GM21423 (cell line): Measurements from ENCODE around the gene NSD1.

ENCODE experiments used
- ATAC-seq: cut with Tn5 transposase; IDR thresholded peaks from one replicate; pipeline ENCODE4 v1.9.1; 2021; ENCODE audit warnings: mild to moderate bottlenecking, moderate library complexity; ENCODE audit not compliant: unreplicated experiment

NSD1 gene

DNA sequence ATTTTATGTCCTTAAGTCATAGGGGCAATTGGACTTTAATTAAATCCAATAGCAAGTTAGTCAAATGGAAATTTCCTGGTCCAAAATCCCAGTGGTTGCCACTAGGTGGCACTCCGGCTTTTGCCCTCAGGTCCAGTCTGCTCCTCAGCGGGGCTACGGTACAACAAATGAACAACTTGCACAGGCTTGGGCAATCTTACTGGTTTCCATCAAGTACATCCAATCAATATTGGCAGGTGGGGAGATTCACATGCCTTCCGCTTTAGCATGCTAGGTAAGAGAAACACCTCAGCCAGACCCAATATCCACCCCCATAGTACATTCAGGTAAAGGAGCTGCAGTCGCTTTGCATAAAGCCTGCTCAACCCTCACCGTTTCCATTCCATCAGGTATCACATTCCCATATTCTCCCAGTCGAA lies 184.4 kb downstream of the NSD1 start:
- ATAC-seq, result no peak

DNA sequence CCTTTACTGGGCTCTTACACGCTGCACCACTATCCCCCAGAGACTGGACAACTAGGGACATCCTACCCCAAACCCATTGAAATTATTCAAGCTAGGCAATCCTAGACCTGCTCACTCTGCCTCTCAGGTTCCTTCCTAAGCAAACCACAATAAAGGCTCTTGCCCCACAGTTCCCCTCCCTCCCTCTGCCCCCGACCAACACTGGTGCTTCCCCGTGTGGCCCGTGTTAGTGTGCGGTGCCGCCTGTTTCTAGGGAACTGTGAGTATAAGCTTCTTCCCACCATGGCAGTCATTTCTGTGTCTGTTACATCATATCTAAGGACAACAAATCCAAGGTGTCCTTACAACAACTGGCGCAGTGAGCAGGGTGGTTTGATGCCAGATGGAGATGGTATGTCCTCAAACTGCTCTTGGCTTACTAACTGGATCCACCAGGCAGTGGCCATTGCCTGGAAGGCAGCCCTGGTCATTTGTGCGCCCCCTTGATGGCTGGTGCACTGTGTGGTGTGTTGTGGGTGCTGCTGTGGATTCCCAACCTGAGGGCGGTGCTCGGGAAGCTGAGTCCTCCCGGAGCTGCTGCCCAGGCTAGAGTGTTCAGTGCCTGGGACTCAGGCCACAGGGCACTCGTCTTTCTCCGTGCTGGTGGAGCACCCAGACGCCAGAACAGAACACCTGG lies 186.5 kb downstream of the NSD1 start:
- no peak for ATAC-seq

DNA sequence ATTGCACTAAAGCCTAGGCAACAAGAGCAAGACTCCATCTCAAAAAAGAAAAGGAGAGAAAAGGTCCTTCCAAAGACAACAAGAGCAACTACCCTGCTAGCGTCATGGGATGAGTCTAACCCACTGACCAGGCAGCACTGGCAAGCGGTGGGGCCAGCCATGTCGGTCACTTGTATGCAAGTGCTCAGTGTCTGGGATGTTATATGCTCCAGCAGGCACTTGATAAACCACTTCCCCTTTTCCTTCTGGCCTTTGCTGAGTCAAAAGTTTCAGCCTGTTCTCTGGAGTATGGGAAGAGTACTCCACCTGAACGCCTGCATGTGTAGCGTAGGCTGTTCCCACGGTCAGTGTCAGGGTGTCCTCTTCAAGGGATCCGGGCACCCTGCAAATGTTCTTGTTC lies 187.3 kb downstream of the NSD1 start:
- ATAC-seq, result no peak

DNA sequence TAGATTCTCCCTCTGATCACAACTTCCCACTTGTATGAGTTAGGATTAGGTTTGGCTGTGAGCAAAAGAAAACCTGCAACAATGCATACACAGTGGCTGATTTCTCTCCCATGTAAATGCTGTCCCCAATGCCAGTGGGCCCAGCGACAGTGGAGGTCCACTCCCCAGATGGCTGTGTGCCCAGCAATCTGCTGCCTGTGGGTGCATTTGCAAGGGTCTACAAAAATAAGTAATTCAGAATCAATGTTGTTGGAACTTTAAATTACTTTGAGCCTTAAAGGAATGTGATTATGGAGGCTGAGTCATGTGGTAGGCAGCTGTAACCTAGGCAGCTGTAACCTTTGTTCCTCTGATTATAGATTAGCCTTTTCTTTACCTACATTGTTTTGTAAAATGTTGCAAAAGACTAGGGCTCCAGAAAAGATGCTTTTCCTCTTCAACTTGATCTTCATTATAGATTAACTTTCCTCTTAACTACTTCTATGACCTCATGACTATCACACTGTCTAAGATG lies 192.4 kb downstream of the NSD1 start:
- no peak for ATAC-seq

DNA sequence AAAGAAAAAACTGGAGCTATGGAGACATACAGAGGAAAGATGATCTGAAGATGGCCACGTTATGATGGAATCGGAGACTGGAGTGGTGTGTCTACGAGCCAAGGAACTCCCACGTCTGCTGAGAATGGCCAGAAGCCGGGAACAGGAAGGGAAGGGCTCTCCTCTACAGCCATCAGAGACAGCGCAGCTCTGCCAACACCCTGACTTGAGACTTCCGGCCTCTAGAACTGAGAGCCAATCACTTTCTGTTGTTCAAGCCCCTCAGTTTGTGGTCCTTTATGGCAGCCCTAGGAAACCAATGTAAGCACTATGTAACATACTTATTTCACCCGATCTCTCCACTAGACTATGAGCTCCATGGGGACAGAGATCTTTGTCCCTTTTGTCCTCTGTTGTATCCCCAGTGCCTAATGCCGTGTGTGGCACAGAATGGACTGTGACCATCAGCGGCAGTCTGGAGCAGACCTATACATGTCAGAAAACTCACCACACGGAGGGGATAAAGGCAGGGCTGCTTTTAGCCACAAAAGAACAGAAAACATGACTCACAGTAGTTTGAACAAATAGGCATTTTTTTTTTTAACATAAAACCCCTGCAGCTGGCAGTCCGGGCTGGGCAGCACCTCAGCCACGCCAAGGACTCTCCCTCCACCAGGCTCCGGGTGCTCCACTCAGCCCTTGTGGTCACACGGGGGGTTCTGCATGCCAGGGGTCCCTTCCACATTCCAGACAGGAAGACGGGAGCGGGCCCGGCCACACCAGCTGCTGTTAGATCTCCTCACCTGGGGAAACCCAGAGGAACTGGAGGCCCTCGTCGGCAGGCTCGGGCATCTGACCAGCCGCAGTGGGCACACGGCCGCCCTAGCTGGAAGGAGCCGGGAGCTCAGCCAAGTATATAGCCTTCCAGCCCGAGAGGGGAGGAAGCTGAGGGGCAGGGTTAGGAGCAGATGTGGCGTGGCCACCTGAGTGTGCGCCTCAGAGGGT lies 194.3 kb downstream of the NSD1 start:
- no peak for ATAC-seq

DNA sequence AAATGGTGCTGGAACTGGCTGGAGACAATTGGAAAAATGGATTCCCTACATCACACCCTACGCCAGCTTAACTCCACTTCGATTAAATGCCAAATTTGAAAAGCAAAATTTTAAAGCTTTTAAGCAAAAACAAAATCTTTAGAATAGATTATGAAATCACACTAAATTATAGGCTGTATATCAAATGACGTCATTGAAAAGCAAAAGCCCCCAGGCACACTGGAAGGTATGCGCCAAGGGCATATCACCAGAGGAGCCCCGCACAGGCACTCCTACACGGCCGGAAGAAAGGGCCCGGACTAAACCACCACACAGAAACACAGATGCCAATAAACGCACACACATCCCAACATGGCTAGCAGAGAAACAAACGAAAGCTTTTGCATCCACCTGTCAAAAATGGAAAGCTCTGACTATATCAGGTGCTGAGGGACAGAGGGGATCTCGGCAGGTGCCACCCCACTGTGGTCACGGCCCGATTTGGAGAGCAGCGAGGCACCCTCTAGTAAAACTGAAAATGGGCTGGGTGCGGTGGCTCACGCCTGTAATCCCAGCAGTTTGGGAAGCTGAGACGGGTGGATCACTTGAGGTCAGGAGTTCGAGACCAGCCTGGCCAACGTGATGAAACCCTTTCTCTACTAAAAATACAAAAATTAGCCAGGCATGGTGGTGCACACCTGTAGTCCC lies 195.1 kb downstream of the NSD1 start:
- ATAC-seq, result no peak

DNA sequence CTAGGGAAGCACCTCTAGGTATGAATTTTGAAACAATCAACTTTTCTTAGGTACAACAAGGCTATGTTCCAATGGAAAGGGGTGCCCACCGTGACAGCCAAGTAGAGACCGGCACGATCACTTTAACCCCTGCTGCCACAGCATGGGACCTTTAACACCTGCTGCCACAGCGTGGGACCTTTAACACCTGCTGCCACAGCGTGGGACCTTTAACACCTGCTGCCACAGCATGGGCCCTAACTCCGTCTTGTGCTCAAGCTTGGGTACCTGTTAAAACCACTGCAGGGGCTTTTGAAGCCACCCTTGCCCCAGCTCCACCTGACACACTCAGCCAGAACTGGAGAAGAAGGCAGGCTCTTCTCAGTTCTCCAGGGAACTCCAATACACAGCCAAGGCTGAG lies 196.3 kb downstream of the NSD1 start:
- ATAC-seq, result no peak

GRCh38 chr5:177330991-177331842 lies 197.6 kb downstream of the NSD1 start:
- no peak for ATAC-seq

DNA sequence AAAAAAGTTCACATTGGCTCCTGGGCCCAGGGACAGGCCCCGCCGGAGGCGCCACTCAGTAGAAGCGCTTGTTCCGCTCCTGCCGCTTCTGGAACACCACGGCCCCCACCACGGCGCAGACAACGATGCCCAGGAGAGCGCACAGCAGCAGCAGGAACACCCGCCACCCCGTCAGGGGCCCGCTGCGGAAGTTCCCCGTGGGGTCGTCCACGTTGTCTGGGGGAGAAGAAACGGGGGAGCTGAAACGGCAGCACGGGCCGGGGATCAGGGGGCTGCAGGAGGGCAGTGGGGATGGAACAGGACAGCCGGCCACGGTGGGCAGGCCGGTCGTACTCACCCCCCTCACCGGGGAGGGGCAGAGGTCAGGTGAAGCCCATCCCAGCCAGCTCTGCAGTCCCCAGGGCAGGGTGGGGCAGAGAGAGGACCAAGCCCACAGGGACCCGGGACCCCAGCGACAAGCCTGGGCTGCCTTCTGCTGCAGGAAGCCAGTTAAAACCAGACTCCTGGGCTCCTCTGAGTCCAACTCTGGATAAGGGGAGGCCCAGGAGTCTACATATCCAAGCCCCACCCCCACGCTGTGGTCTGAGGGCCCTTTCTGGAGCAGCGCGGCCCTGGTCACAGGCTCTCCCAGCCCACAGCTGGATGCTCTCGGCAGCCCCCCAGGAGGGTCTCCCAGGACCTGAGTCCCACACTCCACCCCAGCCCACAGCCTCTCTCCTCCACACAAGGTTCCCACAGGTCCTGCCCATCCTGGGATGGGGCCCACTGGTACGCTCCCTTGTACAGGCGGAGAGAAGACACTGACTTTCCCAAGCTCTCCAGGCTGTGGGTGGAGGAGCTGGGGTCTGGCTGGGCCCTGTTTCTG lies 198.7 kb downstream of the NSD1 start:
- ATAC-seq, result no peak

GRCh38 chr5:177332896-177333260 lies 199.3 kb downstream of the NSD1 start:
- ATAC-seq, result no peak

- no peak for ATAC-seq
Measured at GRCh38 chr5:177333420-177334154, 200.0 kb downstream of the NSD1 start.

GRCh38 chr5:177334155-177334551 lies 200.6 kb downstream of the NSD1 start:
- ATAC-seq, result no peak

DNA sequence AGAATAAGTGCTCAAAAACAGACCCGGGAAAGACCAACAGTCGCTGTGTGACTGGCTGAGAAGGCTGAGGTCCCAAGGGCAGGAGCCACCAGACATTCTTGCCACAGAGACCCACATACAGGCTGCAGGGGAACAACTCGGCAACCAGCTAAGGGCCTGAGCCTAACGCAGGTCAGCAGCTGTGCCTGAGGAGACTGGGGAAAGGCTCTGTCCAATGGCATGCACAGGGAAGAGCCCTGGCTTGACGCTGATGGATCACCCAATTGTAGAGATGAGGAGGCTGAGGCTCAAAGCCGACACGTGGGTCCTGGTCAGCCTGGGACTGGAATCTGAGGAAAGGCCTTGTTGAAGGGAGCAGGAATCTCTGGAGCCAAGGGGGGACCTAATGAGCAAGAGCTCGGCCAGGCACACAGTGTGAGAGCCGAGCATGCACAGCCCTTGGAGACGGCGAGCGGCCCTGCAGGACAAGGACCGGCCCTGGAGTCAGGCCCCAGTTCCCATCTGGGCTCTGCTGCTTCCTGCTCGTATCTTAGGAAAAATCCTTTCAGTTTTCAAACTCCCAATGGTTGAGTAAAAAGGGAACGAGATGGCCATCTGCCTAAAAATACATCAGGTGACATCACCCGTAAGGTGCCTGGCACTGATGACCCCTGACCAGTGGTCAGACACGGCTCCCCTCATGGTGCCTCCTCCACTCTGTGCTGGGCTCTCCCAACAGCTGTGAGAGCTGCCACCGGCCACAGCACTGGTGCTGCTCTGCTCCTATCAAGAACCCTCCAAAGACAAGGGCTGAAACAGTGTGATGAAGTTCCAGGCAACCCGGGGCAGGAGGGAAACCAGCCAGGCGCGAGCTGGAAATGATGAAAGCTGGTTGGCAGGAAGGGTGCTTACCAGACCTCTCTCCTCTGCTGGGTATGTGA lies 201.5 kb downstream of the NSD1 start:
- ATAC-seq, result no peak

- no peak for ATAC-seq
Measured at GRCh38 chr5:177335701-177336065, 202.1 kb downstream of the NSD1 start.

GRCh38 chr5:177336112-177336511 lies 202.5 kb downstream of the NSD1 start:
- no peak for ATAC-seq

GRCh38 chr5:177336603-177337494 lies 203.3 kb downstream of the NSD1 start:
- no peak for ATAC-seq
